IMR-90 (cell line): ENCODE measurements around the gene SNTG2. TPM values are rescaled to one million over a fixed set of nuclear protein-coding genes. Genes with fewer than 3 reads are reported as not detected.

Experiments used
- ATAC-seq: fragments of 200-7000 bp; cut with Tn5 transposase; 2 replicates; pipeline ENCODE4 v1.9.1; 2020; ENCODE audit warnings: low read depth, mild to moderate bottlenecking, moderate library complexity
- Bru-seq: library from RNA; stranded (reverse); fragments of 400-500 nt; gene quantifications from one replicate; lab custom pipeline; 2021; lab: Mats Ljungman, UMichigan
- BruChase-seq, 2 experiments: library from RNA; stranded (reverse); fragments of 400-500 nt; gene quantifications; one replicate each; lab custom pipeline; 2021; lab: Mats Ljungman, UMichigan
- BruUV-seq: library from RNA; stranded (reverse); fragments of 400-500 nt; replicated peaks from 2 replicates; lab custom pipeline; 2021; lab: Mats Ljungman, UMichigan
- CTCF ChIA-PET: fragments of 300-600 bp; formaldehyde crosslinking; extraction: SDS; loops from one replicate; lab custom pipeline; 2021; ENCODE audit warnings: antibody characterized with exemption; lab: Yijun Ruan, JAX
- POLR2A ChIA-PET: fragments of 300-600 bp; sonication (Branson Sonifier 250); formaldehyde crosslinking; loops from one replicate; lab custom pipeline; 2022; ENCODE audit warnings: antibody characterized with exemption; ENCODE audit not compliant: unreplicated experiment; lab: Charles Lee
- DNase-seq: peaks from one replicate; pipeline ENCODE4 v3.0.0; 2013
- H2AFZ ChIP-seq: replicated peaks from 2 replicates; pipeline ENCODE3; 2013; ENCODE audit warnings: low read length, mild to moderate bottlenecking; ENCODE audit not compliant: poor library complexity
- H2AK5ac ChIP-seq: 2 replicates; pipeline ENCODE4 v1.6.1; 2013; ENCODE audit warnings: low read depth, low read length, inconsistent platforms
- H2AK9ac ChIP-seq: replicated peaks from 2 replicates; pipeline ENCODE3; 2013; ENCODE audit warnings: mild to moderate bottlenecking, low read depth, low read length, moderate library complexity; ENCODE audit not compliant: poor library complexity
- H2BK120ac ChIP-seq: 2 replicates; pipeline ENCODE4 v1.6.1; 2013; ENCODE audit warnings: low read depth, low read length, inconsistent platforms
- H2BK15ac ChIP-seq: 3 replicates; pipeline ENCODE4 v1.6.1; 2013; ENCODE audit warnings: low read depth, low read length, inconsistent platforms
- H2BK20ac ChIP-seq: 2 replicates; pipeline ENCODE4 v1.6.1; 2013; ENCODE audit warnings: low read depth, mild to moderate bottlenecking, inconsistent platforms, low read length, moderate library complexity
- H2BK5ac ChIP-seq: 2 replicates; pipeline ENCODE4 v1.6.1; 2013; ENCODE audit warnings: mild to moderate bottlenecking, low read depth, low read length, inconsistent platforms; ENCODE audit not compliant: poor library complexity, severe bottlenecking
- H3K14ac ChIP-seq: replicated peaks from 2 replicates; pipeline ENCODE4 v1.6.1; 2013; ENCODE audit warnings: low read depth, low read length, inconsistent platforms
- H3K18ac ChIP-seq: 2 replicates; pipeline ENCODE4 v1.6.1; 2013; ENCODE audit warnings: low read depth, low read length, control low read depth
- H3K23ac ChIP-seq: 2 replicates; pipeline ENCODE4 v1.6.1; 2013; ENCODE audit warnings: low read depth, low read length, inconsistent platforms
- H3K27ac ChIP-seq: 2 replicates; pipeline ENCODE4 v1.5.1; 2013; ENCODE audit warnings: mild to moderate bottlenecking, control low read depth, low read length; ENCODE audit not compliant: insufficient read depth
- H3K27me3 ChIP-seq: 2 replicates; pipeline ENCODE4 v1.6.1; 2013; ENCODE audit warnings: low read length; ENCODE audit not compliant: control insufficient read depth, insufficient read depth
- H3K36me3 ChIP-seq: 2 replicates; pipeline ENCODE4 v1.6.1; 2013; ENCODE audit warnings: low read length, mixed read lengths; ENCODE audit not compliant: control insufficient read depth, insufficient read depth
- H3K4ac ChIP-seq: 2 replicates; pipeline ENCODE4 v1.6.1; 2013; ENCODE audit warnings: low read depth, low read length, inconsistent platforms
- H3K4me1 ChIP-seq: 2 replicates; pipeline ENCODE4 v1.6.1; 2013; ENCODE audit warnings: low read length, mixed read lengths; ENCODE audit not compliant: control insufficient read depth, insufficient read depth
- H3K4me2 ChIP-seq: 2 replicates; pipeline ENCODE4 v1.6.1; 2013; ENCODE audit warnings: low read depth, mild to moderate bottlenecking, control low read depth, low read length, moderate library complexity
- H3K4me3 ChIP-seq: 2 replicates; pipeline ENCODE4 v1.5.1; 2013; ENCODE audit warnings: low read depth, mild to moderate bottlenecking, control low read depth, low read length, moderate library complexity; ENCODE audit not compliant: insufficient read depth
- H3K56ac ChIP-seq: 2 replicates; pipeline ENCODE4 v1.6.1; 2013; ENCODE audit warnings: low read length, inconsistent platforms; ENCODE audit not compliant: insufficient read depth; ENCODE audit errors: extremely low read depth
- H3K79me1 ChIP-seq, 2 experiments: 2 replicates each; pipeline ENCODE4 v1.6.1; 2013; ENCODE audit warnings: low read length in 2 of 2, inconsistent platforms in 1 of 2, low read depth in 1 of 2
- H3K9ac ChIP-seq: 2 replicates; pipeline ENCODE4 v1.6.1; 2013; ENCODE audit warnings: low read depth, low read length, control low read depth
- H3K9me1 ChIP-seq: 2 replicates; pipeline ENCODE4 v1.6.1; 2013; ENCODE audit warnings: low read length, inconsistent platforms; ENCODE audit not compliant: insufficient read depth
- H3K9me3 ChIP-seq: 2 replicates; pipeline ENCODE4 v1.6.1; 2013; ENCODE audit warnings: low read length; ENCODE audit not compliant: control insufficient read depth, insufficient read depth
- H4K20me1 ChIP-seq: 2 replicates; pipeline ENCODE4 v1.6.1; 2013; ENCODE audit warnings: low read length, inconsistent platforms; ENCODE audit not compliant: insufficient read depth
- H4K5ac ChIP-seq: 2 replicates; pipeline ENCODE4 v1.6.1; 2013; ENCODE audit warnings: mild to moderate bottlenecking, low read depth, low read length, control low read depth
- H4K8ac ChIP-seq, 2 experiments: 2 replicates each; pipeline ENCODE4 v1.6.1; 2013; ENCODE audit warnings: low read depth in 2 of 2, low read length in 2 of 2, control low read depth in 1 of 2, inconsistent platforms in 1 of 2
- H4K91ac ChIP-seq: 2 replicates; pipeline ENCODE4 v1.6.1; 2013; ENCODE audit warnings: low read depth, low read length, inconsistent platforms; ENCODE audit not compliant: insufficient read depth
- MAZ ChIP-seq: IDR thresholded peaks from 2 replicates; pipeline ENCODE4 v1.6.1; 2012; ENCODE audit warnings: low read depth, mild to moderate bottlenecking, low read length, improper control_type of control experiment, moderate library complexity, borderline replicate concordance
- SMC3 ChIP-seq: fragments of 150-350 bp; IDR thresholded peaks from 2 replicates; pipeline ENCODE4 v1.6.1; 2016; ENCODE audit warnings: low read depth, mild to moderate bottlenecking, antibody characterized with exemption, low read length, moderate library complexity
- WGBS, 2 experiments: methylation state at CpG; one replicate each; pipeline versions ENCODE4 v1.1.5 to v1.1.7; 2013; ENCODE audit warnings: missing lambda C conversion rate in 2 of 2; ENCODE audit not compliant: insufficient read length in 1 of 2; ENCODE audit errors: extremely low coverage in 2 of 2; 5-methylcytosine and 5-hydroxymethylcytosine counted together
- dilution Hi-C: fragments of 300-500 bp; cut with HindIII; formaldehyde crosslinking; loops from one replicate; pipeline ENCODE4 v1.14.3; 2018; ENCODE audit warnings: low sequenced_read_pairs; ENCODE audit not compliant: unreplicated experiment
- in situ Hi-C: fragments of 300-500 bp; cut with MboI; formaldehyde crosslinking; loops from 3 replicates; pipeline ENCODE4 v1.14.3; 2019; ENCODE audit warnings: low sequenced_read_pairs, inconsistent platforms, mixed read lengths
- intact Hi-C: fragments of 100-400 bp; cut with micrococcal nuclease; formaldehyde crosslinking; loops from 2 replicates; pipeline ENCODE4 v1.10.0; 2022
- long read RNA-seq: library from polyadenylated mRNA; unstranded; transcript quantifications from one replicate; pipeline ENCODE4 v2.0.0, GENCODE V29; 2021; ENCODE audit not compliant: unreplicated experiment
- polyA plus RNA-seq, 3 experiments: library from polyadenylated mRNA; depleted of rRNA; stranded (reverse); fragments of >200 nt; gene quantifications; 2 replicates each; pipeline ENCODE4 v1.2.3, GENCODE V29; 2012; ENCODE audit warnings: low replicate concordance in 1 of 3
- total RNA-seq: library from RNA; depleted of rRNA; stranded (reverse); fragments of >200 nt; gene quantifications from 2 replicates; pipeline ENCODE4 v1.2.3, GENCODE V29; 2012; rRNA removed

The SNTG2 gene
- total RNA-seq (under 0.01 and 0.56 TPM in 2 replicates), polyA plus RNA-seq (2012; rRNA removed) (0.17 TPM in 1 of 2 replicates, not detected in the other), Bru-seq, nascent RNA (percentile 12 among the genes with signal in this experiment), BruChase-seq, experiment 1, labeled RNA remaining after a 6-hour chase (percentile 18 among the genes with signal in this experiment), BruChase-seq, experiment 2, labeled RNA remaining after a 2-hour chase (percentile 22 among the genes with signal in this experiment)
- polyA plus RNA-seq (2012; cell fraction: cytosol; rRNA removed): 0.05 TPM in 1 of 2 replicates, not detected in the other
- 0.12 and 0.16 TPM in 2 replicates for polyA plus RNA-seq (2012; cell fraction: nucleus; rRNA removed; ENCODE audit: low replicate concordance)
- long read RNA-seq: 0 reads

GRCh38 chr2:950080-950966 is at the start of gene SNTG2:
TSS of gene SNTG2 (plus strand) at chr2:950849. CDS start at chr2:950997, 148 bp downstream.
- no peak within 1 kb of the TSS for H2BK120ac ChIP-seq
- no peak within 1 kb of the TSS for H3K27ac ChIP-seq
- dilution Hi-C loops: no loop called here
- no peaks in the 10 kb centered on the region for H3K9me1 ChIP-seq
- H3K79me1 ChIP-seq: no peaks in the 10 kb centered on the region
- H3K36me3 ChIP-seq: no peaks in the 10 kb centered on the region
- H3K18ac ChIP-seq: no peak within 1 kb of the TSS
- in situ Hi-C loops: no loop called here
- H3K9ac ChIP-seq: no peak within 1 kb of the TSS
- no peak within 1 kb of the TSS for H2AK5ac ChIP-seq
- H3K9me3 ChIP-seq: no peaks in the 10 kb centered on the region
- peak within 1 kb of the TSS; percentile 67 for H2AFZ ChIP-seq
- no peak within 1 kb of the TSS for H2BK5ac ChIP-seq
- BruUV-seq: no TSS peak
- H4K8ac ChIP-seq: no peak within 1 kb of the TSS
- peak within 1 kb of the TSS; percentile 46 for H3K4me3 ChIP-seq
- 0% methylated on average over 3 of the region's 100 CpGs; no CpG with 5 or more reads in 1 of the 2 experiments for WGBS, 2 experiments
- no peak within 1 kb of the TSS for H3K56ac ChIP-seq
- no peaks in the 10 kb centered on the region for H3K4me1 ChIP-seq
- intact Hi-C loops: loop anchor here (5.0 to 10.0 kb wide), 3 partner anchors 182 to 273 kb away; partner anchors contain the start of gene TMEM18
- H4K5ac ChIP-seq: no peak within 1 kb of the TSS
- H3K4ac ChIP-seq: no peak within 1 kb of the TSS
- no peak within 1 kb of the TSS for H4K91ac ChIP-seq
- no peak within 1 kb of the TSS for H3K14ac ChIP-seq
- no peaks in the 10 kb centered on the region for H4K20me1 ChIP-seq
- no peak for DNase-seq
- CTCF ChIA-PET: no interaction called here
- H3K23ac ChIP-seq: no peak within 1 kb of the TSS
- TF ChIP-seq MAZ (peak; percentile 37; the same call in 1 of the 2 replicates), SMC3 (no peak)
- H3K27me3 ChIP-seq: peaks cover 28% of the 10 kb centered on the region
- ATAC-seq: peak; percentile 87
- no peak within 1 kb of the TSS for H2AK9ac ChIP-seq
- POLR2A ChIA-PET: no interaction called here
- H2BK20ac ChIP-seq: no peak within 1 kb of the TSS
- no peak within 1 kb of the TSS for H2BK15ac ChIP-seq
- peak within 1 kb of the TSS; percentile 83 for H3K4me2 ChIP-seq
